ENCODE results near the gene PFKP.

DNA sequence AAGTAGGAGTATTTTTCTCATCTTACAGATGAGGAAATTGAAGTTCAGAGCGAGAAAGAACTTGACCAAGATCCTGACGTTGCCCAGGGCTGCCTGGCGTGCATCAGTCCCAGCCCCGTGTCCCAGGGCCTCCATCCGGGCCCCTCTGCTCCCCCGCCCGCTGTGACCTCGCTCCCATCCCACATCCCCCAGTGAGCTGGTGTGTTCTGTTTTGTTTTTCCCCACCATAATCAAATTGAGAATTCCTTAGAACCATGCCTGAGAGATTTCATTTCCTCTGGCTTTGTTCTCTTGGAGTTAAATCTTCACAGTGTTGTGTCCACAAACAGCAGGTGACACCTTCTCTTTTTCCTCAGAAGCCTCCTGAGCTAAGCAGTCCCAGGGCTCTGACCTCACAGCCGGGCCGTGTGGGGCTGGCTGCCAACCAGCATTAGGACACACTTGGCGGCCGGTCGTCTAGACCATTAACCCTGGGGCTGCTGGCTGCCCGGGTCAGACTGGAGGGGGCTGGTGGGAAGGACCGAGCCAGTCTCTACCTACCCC, 44.3 kb downstream of the PFKP start:
- TF ChIP-seq, protein P1, sequence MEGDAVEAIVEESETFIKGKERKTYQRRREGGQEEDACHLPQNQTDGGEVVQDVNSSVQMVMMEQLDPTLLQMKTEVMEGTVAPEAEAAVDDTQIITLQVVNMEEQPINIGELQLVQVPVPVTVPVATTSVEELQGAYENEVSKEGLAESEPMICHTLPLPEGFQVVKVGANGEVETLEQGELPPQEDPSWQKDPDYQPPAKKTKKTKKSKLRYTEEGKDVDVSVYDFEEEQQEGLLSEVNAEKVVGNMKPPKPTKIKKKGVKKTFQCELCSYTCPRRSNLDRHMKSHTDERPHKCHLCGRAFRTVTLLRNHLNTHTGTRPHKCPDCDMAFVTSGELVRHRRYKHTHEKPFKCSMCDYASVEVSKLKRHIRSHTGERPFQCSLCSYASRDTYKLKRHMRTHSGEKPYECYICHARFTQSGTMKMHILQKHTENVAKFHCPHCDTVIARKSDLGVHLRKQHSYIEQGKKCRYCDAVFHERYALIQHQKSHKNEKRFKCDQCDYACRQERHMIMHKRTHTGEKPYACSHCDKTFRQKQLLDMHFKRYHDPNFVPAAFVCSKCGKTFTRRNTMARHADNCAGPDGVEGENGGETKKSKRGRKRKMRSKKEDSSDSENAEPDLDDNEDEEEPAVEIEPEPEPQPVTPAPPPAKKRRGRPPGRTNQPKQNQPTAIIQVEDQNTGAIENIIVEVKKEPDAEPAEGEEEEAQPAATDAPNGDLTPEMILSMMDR (IDR thresholded peaks at IDR 0.05): no peak
- TF ChIP-seq POLR2AphosphoS5 (IDR thresholded peaks at IDR 0.05): no peak
- TF ChIP-seq POLR2A (IDR thresholded peaks at IDR 0.05): no peak
- TF ChIP-seq EP300 (IDR thresholded peaks at IDR 0.05; ENCODE audit: low read depth): no peak
